Esophagus muscularis mucosa (tissue), 3 donors: Measurements from ENCODE around the gene RXFP2.

Experiments
- CTCF ChIP-seq, 3 experiments: fragments of 200-600 bp in 2 of 3; fragments of 450-650 bp in 1 of 3; sonication (generic) in 2 of 3; IDR thresholded peaks; one replicate each; pipeline ENCODE4 v1.5.1; 2017 to 2019; ENCODE audit warnings: antibody characterized with exemption in 3 of 3, mild to moderate bottlenecking in 2 of 3, moderate library complexity in 1 of 3
- POLR2AphosphoS5 ChIP-seq, 2 donors: sonication (generic); formaldehyde crosslinking; IDR thresholded peaks; one replicate each; pipeline ENCODE4 v1.6.1; 2017; ENCODE audit warnings: antibody characterized with exemption in 2 of 2

GRCh38 chr13:31733647-31734046 is 5.7 kb upstream of the RXFP2 start:
- TF ChIP-seq CTCF (IDR thresholded peaks at IDR 0.05): no peak
- TF ChIP-seq POLR2AphosphoS5 (IDR thresholded peaks at IDR 0.05): no peak
